GM19467 (cell line): ENCODE data around the gene PPP1R1B.
"Not testable (repeated sequence)": the region's sequence is repeated elsewhere in the genome, so short reads cannot be mapped to it uniquely, and the experiment has no call there.

Experiments used
- ATAC-seq: cut with Tn5 transposase; IDR thresholded peaks from one replicate; pipeline ENCODE4 v1.9.1; 2021; ENCODE audit warnings: mild to moderate bottlenecking, moderate library complexity; ENCODE audit not compliant: unreplicated experiment

PPP1R1B gene

DNA sequence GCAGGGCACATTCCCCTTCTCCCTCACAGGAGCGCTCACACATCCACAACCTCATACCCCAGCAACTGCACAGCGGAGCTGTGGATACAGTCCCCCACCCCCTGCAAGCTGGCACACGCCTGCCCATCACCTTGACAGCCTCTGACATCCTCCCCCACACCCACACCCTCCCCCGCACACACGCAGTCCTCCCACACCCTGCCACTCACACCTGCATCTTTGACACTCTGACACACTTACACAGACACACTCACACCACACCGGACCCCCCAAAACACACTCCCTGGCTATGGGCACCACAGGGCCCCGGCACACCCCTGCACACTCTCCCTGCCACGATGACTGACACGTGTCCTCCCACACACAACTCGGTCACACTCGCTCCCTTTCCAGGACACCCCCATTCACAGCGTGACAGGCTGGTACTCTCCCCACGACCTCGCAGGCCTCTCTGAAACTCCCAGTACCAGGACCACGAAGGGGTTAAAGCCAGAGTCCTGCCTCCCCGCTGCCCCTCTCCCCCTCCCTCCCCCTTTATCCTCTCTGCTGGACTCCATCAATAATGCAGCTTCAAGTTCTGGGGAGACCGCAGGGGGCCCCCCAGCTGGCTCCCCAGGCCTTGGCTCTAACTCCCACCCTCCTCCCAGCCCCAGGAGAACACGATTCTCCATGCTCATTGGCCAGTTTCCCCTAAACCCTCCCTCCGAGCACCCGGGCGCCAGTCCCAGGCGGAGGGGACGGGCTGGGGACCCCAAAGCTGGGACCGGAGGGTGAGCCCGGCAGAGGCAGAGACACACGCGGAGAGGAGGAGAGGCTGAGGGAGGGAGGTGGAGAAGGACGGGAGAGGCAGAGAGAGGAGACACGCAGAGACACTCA lies at the start of gene PPP1R1B:
Gene PPP1R1B, plus strand, starts transcription at position 782 of the 876 bp plus-strand sequence. CDS start 441 bp downstream, outside the sequence.
- no peak for ATAC-seq

DNA sequence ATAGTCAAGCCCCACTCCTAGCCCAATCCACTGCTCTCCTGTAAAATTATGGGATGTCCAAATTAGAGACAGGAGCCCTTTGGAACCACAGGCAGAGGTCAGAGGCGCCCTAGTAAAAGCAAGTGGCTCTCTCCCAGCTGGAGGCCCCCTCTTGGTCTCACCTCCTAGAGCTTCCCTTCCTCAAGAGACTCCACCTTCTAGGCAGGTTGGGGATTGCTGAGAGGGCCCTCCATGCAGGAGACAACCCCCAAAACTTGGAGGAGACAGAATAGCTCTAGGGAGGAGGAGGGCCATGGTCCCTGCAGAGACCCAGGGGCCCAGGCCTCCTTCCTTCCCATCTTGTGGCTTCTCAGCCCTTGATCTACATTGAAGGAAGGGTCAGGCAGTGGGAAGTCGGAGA lies 48.5 kb upstream of the PPP1R1B start:
- ATAC-seq, result no peak

DNA sequence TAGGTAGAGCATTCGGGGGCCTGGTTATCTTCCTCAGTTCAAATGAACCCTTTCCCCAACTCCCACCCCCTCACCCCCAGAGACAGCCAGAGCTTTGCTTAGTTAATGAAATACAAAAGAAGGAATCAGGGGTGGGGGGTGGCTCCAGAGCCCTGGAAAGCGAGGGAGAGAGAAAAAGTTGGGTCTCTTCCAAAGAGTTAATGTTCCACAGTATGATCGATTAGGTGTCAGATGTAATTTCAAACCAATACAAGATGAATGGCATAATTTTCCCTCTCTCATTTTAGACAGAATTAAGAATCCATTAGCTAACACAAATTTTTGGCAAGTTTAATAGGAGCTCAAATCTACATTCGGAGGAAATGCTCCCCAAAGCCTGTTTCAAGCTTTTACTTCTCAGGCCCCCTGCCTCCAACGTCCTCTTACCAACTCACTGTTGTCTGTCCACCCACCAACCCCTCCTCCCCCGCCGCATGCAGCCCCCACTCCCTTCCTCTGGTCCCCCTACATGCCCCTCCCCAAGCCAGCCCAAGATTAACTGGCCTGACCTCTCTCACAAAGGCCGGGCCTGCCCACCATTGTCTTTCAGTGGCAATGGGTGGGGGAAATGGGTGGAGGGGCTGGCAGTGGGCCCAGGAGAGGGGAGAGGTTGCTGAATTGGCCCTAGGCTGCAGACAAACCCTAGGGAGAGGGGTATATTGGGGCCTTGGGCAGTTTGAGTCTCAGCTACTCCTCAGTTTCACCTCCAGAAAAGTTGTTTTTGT lies 47.3 kb upstream of the PPP1R1B start:
- no peak for ATAC-seq

DNA sequence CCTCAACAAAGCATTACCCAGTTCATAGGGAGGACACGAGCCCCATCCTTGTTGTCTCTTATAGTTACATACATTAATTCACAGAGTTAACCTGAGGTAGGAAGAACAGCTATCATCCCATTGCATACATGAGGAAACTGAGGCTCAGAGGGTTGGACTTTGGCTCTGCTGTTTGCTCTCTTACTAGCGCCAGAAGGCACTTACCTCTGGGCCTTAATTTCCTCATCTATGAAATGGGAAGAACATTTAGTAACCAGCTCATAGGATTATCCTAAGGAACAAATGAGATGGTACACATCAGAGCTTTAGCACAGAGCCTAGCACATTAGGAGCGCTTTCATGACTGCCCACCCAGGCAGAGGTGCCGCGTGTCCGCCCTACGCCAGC lies 46.7 kb upstream of the PPP1R1B start:
- no peak for ATAC-seq

DNA sequence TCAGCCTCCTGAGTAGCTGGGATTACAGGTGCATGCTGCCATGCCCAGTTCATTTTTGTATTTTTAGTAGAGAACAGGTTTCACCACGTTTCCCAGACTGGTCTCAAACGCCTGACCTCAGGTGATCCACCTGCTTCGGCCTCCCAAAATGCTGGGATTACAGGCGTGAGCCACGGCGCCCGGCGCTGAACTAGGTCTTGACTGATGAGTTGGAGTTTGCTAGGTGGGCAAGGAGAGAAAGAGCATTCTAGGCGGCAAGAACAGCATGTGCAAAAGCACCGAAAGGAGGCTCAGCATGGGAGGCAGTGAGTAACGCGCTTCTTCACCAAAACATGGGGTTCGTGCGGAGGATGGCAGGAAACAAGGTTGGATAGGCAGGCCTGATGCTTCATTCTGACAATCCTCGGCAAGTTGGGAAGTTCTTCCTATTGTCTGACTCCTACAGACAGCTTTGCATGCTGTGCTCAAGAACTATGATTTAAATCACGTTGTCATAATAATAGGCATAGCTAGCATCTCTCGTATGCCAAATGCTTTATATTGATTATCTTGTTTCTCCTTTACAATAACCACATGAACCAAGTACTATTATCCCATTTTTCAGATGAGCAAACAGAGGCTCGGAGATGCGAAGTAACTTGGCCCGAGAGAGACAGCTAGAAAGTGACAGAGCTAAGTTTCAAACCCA lies 45.5 kb upstream of the PPP1R1B start:
- ATAC-seq, result no peak

DNA sequence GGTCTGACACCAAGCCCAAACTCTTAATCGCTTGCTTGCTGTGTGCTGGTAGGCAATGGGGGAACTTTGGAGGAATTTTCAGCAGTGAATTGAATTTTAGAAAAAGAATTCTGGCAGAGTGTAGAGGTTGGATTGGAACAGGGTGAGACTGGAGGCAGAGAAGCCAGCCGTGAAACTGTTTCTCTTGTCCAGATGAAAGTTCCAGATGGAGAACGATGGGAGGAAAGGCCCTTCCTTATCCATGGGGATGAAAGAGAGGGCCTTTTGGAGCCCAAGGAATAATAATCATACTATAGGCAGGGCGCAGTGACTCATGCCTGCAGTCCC lies 45.0 kb upstream of the PPP1R1B start:
- ATAC-seq, result no peak

DNA sequence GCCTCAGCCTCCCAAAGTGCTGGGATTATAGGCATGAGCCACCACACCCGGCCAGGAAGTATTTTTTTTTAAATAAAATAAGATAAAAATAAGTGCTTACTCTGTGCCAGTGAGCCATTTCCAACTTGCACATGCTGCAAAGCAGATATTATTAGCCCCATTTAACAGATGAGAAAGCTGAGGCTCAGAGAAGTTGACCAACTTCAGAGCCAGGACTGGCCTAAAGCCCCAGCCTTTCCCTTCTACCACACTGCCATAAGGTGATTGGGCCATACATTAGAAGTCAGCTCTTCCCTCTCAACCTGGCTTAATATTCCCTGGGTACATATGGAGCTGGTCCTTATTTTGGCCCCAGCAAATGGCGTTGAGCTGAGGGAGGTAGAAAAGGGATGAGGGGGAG lies 44.1 kb upstream of the PPP1R1B start:
- ATAC-seq, result no peak

DNA sequence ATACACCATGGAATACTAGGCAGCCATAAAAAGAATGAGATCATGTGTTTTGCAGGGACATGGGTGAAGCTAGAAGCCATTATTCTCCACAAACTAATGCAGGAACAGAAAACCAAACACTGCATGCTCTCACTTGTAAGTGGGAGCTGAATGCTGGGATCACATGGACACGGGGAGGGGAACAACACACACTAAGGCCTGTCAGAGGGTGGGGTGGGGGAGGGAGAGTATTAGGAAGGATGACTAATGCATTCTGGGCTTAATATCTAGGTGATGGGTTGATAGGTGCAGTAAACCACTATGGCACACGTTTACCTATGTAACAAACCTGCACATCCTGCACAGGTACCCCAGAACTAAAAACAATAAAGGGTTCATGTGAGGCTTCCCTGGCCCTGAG lies 36.6 kb upstream of the PPP1R1B start:
- ATAC-seq, result not testable (repeated sequence)

DNA sequence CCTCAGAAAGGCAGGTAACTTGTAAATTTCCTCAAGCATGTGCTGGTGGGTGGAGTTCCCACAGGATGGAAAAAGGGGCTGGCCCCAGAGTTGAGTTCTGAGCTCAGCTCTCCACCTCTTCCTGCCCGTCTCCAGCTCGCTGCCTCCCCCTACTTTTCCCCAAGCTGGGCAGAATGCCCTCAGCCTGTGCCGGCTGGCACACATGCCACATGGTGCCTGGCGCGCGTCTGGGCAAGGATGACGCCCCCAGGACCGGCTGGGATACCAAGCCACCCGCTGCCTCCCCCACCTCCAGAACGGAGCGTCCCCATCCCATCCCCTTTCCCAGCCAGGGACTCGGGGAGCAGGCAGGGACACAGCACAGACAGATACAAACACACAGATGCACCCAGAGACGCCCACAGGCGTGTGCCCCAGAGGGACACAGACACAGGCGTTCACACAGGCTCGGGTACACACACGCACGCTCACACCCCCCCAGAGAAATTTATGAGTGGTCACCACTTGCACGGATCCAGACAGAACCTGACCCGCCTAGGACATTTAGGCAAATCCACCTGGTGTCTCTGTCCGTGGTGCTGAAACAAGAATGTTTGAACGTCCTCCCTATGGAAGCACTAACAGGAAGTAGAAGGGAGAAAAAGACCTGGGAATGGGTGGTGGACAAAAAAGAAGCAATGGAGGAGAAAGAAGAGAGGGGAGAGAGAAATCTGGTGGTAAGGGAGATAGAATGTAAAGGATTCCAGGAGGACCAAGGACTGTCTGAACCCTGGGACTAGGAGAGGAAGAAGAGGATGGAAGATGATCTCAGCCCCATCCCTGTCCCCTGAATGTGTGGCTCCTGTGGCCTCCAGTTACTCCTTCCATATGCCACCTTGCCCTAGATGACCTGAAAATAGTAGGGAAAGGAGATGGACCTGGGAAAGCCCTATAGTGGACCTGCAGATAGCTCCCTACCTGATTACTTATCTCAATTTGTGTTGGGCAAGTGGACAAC lies 34.5 kb upstream of the PPP1R1B start:
- no peak for ATAC-seq

DNA sequence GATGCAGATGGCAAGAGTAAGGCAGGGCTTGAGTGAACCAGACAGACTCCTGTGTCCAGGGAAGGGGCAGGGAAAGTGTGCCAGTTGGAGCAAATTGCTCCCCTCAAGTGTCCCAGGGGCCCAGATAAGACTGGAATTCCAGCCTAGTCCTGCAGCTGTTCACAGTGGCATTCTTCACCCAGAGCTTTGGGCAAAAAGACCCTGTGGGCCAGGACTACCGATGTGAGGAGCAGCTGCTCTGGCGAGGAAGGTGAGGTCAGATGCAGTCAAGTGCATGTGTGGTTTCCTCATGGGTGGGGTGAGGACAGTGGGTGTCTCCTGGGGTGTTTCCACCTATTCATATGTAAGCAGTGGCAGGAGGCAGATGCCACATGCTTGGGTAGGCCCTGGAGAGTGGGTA lies 33.4 kb upstream of the PPP1R1B start:
- no peak for ATAC-seq

DNA sequence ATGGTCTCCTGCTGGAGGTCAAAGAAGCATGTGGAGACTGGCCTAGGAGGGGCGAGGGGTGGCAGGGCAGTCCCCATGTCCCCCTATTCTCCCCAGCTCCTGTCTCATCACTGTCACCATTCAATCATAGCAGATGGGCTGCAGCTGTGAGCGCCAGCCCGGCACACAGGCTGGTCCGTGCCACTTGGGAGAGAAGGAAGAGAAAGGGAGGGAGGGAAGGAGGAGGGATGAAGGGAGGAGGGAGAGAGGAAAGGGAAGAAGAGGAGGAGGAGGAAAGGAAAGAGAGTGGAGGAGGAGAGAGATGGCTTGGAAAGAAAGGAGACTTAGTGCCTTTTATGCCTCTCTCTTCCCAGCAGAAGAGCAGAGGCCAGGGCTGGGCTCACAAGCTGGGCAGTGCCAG lies 31.5 kb upstream of the PPP1R1B start:
- ATAC-seq, result no peak

DNA sequence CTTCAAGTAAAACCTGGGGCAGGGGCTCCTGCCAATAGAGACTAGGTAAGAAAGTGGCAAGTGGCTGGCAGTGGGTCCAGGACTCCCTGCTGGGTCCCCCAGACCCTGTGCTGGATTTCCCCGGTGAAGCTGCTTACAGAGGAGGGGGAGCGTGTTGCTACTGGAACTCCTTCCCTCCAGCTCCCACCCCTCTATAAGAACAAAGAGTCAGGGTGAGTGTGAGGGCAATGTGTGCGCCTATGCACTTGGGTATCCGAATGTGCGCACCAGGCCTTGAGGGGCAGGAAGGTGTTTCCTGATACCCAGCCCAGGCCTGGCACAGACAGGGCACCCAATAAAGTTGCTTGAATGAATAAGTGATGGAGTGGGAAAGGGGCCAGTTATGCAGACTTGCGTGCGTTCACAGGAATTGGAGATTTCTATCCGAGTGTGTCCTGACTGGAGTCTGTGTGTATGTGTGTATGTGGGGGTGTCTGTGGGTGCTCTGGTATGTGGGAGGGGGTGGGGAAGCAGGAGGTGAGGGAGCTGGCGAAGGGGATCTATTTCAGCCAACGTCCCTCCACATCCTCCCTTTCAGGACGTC lies 30.7 kb upstream of the PPP1R1B start:
- no peak for ATAC-seq

DNA sequence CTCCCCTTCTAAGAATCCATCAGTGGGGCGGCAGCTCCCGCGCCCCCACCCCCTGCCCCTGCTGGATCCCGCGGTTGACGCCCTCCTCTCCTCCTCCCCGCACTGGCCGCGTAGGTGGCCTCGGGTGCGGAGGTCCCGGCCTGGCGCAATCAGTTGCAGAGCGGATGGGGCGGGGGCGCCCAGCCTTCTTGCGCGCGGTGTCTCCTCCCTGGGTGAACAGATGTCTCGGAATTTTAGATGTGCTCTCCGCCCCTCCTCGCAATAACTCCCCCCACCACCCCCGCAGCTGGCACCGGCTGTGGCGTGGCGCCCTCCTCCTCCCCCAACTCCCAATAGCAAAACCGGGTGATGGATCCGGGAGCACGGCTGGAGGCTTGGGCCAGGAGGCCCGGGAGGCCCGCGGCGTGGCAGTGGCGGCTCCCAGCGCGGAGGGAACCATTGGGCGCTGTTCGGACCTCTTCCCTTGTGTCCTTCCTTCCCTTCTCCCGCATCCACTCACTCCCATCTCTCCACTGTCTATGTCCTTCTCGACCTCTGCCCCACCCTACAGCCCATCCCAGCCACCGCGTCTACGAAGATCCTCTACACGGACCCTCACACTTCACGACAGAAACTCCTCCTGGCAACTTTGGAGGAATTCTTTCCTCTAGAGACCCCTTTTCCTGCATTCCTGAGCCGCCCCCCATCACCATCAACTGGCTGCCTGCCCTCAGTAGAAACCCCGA lies 30.0 kb upstream of the PPP1R1B start:
- no peak for ATAC-seq

DNA sequence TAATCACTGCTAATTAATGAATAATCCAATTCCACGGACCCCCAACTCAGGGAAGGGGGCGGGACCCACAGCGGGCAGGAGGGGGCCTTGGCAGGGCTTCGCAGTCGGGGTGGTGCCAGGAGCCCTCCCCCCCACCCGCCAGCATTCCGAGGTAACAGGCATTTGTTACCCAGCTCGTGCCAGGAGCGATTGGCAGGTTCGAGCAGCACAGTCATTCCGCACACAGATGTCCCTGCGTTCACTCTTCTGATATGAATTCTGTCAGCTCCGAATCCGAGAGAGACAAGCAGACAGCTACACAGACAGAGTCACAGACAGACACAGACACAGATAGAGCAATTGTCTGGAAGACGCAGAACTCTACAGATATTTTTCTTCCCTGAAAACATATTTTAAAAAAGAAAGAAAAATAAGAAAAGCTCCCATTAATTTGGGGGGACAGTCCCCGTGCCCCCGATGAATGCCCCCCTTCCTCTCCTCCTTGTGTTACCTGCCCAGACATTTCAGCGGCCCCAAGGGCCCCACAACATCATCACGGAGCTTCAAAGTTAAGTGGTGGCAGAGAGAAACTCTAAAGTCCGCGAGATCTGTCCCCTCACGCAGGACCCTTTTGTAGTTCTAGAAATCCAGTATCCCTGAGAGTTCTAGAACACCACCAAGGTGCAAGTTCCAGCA lies 29.2 kb upstream of the PPP1R1B start:
- no peak for ATAC-seq

DNA sequence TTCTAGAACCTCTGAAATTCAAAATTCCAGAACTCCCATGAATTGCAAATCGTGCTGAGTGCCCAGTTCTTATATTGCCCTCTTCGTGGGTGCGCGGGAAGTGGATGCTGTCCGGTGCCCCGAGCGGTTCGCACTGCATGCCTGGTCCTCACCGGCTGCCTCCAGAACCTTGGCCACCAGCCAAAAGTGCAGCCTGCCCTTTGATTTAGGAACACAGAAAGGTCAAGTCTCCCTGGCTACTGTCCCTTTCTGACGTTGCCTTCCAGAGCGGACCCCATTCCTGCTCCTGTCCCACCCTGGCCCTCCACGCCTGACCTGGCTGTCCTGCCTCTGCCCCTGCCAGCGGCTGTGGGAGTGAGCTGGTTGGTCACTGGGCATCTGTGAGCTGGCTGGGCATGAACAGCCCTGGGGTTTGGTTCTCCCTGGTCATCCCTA lies 28.7 kb upstream of the PPP1R1B start:
- ATAC-seq, result no peak

DNA sequence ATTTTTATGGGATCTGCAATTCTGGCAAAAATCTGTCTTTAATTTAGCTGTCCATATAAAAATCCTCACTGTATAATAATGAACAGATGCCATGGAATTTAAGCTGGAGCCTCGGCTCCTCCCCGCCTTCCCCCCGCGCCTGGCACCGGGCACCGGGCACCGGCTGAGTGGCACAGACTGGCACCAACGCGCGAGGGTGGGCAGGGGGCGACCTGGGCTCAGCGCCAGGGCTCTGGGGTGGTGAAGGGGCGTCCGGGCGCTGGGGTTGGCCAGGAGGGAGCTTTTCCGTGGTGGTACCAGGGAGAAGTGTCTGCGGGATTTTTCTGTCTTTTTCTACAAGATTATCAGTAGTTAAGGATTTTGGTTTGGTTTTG lies 28.1 kb upstream of the PPP1R1B start:
- no peak for ATAC-seq

DNA sequence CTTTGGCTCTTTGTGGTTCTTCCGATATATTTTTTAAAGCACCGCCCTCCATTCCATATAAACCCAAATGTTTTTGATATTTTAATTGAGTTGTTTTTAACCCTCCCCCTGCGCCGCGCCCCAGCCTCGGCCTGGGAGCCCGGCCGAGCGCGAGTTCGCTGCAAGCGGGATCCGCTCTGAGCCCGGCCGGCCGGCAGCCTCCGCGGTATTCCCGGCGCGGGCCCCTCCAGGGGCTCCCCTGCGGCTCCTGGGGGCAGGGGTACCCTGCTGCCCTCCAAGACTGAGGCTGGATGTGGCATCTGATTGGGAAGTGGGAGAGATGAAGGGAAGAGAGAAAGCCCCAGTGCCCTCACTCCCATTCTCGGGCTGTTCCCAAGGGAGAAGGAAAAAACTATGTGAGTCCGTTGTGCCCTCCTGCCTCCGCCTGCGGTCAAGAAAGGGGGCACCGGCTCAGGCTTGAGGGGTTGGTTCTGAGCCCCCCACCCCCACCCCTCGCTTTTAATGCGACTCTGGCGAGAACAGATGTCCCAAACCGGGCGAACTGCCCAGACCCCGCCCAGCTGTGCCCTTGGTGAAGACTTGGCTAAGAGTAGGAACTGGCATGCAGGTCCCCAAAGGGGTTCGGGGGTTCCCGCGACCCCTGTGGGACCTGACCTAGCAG lies 27.6 kb upstream of the PPP1R1B start:
- no peak for ATAC-seq

DNA sequence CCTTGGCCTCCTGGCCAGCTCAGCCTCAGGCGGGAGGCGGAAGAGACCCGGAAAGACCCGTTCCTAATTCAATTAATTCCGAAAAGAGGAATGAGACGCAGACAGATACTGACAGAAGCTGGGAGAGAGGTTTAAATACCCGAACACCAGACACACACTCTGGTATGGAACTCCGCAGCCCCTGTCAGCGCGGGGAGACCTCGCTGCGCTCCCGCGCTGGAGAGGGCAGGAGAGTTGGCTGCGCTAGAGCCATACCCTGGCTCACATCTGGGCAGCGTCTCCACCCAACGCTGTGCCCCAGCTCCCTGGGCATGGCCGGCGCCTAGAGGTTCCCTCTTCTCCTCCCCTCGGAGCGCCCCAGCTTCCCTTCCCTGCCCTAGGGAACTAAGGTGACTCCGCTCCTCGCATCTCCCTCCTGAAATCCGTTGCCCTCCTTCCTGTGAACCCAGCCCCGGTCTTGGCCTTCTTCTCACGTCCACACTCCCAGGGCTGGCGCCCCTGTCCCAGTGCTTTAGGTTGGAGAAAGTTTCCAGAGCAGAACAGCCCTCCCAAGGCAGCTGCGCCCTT lies 27.0 kb upstream of the PPP1R1B start:
- ATAC-seq, result no peak
